HAP-1 (cell line): ENCODE results near the gene CHAD.

Source experiments
- DNase-seq, 2 experiments: peaks; one replicate each; pipeline ENCODE4 v3.0.0-alpha.2; 2016 to 2020; ENCODE audit warnings: low spot score in 2 of 2
- H3K27me3 ChIP-seq: fragments of 250-450 bp; sonication (Bioruptor Pico); 2 replicates; pipeline ENCODE4 v1.5.1; 2020; ENCODE audit warnings: low read depth, mild to moderate bottlenecking, moderate library complexity
- H3K36me3 ChIP-seq: fragments of 250-450 bp; sonication (Bioruptor Pico); replicated peaks from 2 replicates; pipeline ENCODE4 v1.5.1; 2020; ENCODE audit warnings: mild to moderate bottlenecking
- H3K4me1 ChIP-seq: fragments of 250-450 bp; sonication (Bioruptor Pico); 2 replicates; pipeline ENCODE4 v1.5.1; 2020; ENCODE audit warnings: mild to moderate bottlenecking
- H3K4me3 ChIP-seq: fragments of 250-450 bp; sonication (Bioruptor Pico); 2 replicates; pipeline ENCODE4 v1.5.1; 2020; ENCODE audit warnings: mild to moderate bottlenecking, moderate library complexity
- H3K9me3 ChIP-seq: fragments of 250-450 bp; sonication (Bioruptor Pico); 2 replicates; pipeline ENCODE4 v1.5.1; 2020; ENCODE audit warnings: mild to moderate bottlenecking, moderate library complexity
- in situ Hi-C: fragments of 300-500 bp; cut with MboI; formaldehyde crosslinking; loops from 3 replicates; pipeline ENCODE4 v1.14.3; 2020; ENCODE audit warnings: low sequenced_read_pairs, inconsistent platforms, mixed read lengths

The CHAD gene

GRCh38 chr17:50484386-50485155 lies 15.9 kb upstream of the CHAD start:
- H3K4me1 ChIP-seq, result 0 out of 2 replicates have a peak, but pooled peaks cover 2% of the 10 kb centered on the region
- no peaks in the 10 kb centered on the region for H3K9me3 ChIP-seq
- no peak overlapping the region for H3K4me3 ChIP-seq
- H3K36me3 ChIP-seq, result peaks cover 51% of the 10 kb centered on the region
- in situ Hi-C loops, result loop anchor here (10.0 kb wide), 1 partner anchor 140 kb away; no protein-coding TSS in a partner anchor
- no peaks in the 10 kb centered on the region for H3K27me3 ChIP-seq
- DNase-seq, result no peak

DNA sequence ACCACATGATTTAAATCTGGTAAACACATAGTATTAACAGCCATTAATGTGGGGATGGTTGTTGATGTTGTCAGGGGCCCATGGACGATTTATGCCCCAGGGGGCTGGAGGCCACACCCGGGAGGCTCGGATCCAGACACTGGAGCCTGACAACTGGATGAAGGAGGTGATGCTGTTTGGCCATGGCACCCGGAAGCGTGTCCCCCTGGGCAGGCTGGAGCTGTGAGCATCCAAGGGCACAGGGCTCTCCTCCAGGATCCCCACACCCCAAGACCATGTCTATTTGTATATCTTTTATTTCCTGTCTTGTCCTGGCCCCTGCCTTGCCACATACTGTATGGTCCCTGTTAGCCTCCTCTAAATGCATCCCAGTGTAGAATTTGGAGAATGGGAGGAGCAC lies 14.6 kb upstream of the CHAD start:
- H3K4me3 ChIP-seq, result no peak overlapping the region
- H3K9me3 ChIP-seq, result no peaks in the 10 kb centered on the region
- in situ Hi-C loops, result loop anchor here (10.0 kb wide), 1 partner anchor 142 kb away; no protein-coding TSS in a partner anchor
- peaks cover 51% of the 10 kb centered on the region for H3K36me3 ChIP-seq
- no peak for DNase-seq
- no peaks in the 10 kb centered on the region for H3K27me3 ChIP-seq
- H3K4me1 ChIP-seq, result peaks cover 5% of the 10 kb centered on the region; the same call in 1 of the 2 replicates

DNA sequence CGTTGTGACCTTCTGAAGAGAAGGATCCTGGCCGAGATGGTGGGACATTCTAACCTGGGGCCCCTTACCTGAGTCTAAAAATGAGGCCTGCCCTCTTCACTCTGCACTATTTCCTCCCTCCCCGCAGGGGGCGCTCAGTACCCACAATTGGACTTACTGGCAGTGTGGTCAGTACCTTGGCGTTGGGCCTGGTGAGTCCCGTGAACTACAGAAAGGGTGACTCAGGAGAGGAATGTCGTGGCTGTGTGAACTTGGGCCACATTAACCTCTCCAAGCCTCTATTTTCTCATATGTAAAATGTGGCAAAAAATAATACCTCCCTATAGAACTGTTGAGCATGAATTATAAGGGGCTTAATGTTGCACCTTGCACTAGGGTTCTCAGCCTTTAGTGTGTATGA lies 13.8 kb upstream of the CHAD start:
- in situ Hi-C loops, result loop anchor here (10.0 kb wide), 1 partner anchor 142 kb away; no protein-coding TSS in a partner anchor

DNA sequence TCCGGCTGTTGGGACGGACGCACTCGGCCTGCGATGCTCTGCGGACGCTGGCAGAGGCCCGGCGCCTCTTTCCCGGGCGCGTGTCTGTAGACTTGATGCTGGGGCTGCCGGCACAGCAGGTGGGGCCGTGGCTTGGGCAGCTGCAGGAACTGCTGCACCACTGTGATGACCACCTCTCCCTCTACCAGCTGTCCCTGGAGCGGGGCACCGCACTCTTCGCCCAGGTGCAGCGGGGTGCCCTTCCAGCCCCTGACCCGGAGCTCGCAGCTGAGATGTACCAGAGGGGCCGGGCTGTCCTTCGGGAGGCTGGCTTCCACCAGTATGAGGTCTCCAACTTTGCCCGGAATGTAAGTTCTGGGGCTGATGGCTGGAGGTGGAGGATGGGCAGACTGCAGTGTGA lies 13.4 kb upstream of the CHAD start:
- in situ Hi-C loops, result loop anchor here (10.0 kb wide), 1 partner anchor 143 kb away; no protein-coding TSS in a partner anchor
- Histone ChIP-seq H3K4me3 (no peak overlapping the region), H3K9me3 (no peaks in the 10 kb centered on the region), H3K4me1 (peaks cover 6% of the 10 kb centered on the region; the same call in 1 of the 2 replicates), H3K27me3 (no peaks in the 10 kb centered on the region), H3K36me3 (peaks cover 51% of the 10 kb centered on the region)
- DNase-seq, result no peak

More for the DNA sequence above, 13.8 kb upstream of the CHAD start:
- Histone ChIP-seq H3K27me3 (no peaks in the 10 kb centered on the region), H3K36me3 (peaks cover 51% of the 10 kb centered on the region), H3K4me3 (no peak overlapping the region), H3K4me1 (peaks cover 6% of the 10 kb centered on the region; the same call in 1 of the 2 replicates), H3K9me3 (no peaks in the 10 kb centered on the region)
- DNase-seq, result peak; percentile 64 to 90

- DNase-seq, result no peak
- in situ Hi-C loops, result loop anchor here (10.0 kb wide), 1 partner anchor 143 kb away; no protein-coding TSS in a partner anchor
- H3K36me3 ChIP-seq, result peaks cover 51% of the 10 kb centered on the region
- H3K9me3 ChIP-seq, result no peaks in the 10 kb centered on the region
- no peak overlapping the region for H3K4me3 ChIP-seq
- H3K27me3 ChIP-seq, result no peaks in the 10 kb centered on the region
- peaks cover 6% of the 10 kb centered on the region; the same call in 1 of the 2 replicates for H3K4me1 ChIP-seq
Measured at GRCh38 chr17:50481648-50482047, 13.0 kb upstream of the CHAD start.

DNA sequence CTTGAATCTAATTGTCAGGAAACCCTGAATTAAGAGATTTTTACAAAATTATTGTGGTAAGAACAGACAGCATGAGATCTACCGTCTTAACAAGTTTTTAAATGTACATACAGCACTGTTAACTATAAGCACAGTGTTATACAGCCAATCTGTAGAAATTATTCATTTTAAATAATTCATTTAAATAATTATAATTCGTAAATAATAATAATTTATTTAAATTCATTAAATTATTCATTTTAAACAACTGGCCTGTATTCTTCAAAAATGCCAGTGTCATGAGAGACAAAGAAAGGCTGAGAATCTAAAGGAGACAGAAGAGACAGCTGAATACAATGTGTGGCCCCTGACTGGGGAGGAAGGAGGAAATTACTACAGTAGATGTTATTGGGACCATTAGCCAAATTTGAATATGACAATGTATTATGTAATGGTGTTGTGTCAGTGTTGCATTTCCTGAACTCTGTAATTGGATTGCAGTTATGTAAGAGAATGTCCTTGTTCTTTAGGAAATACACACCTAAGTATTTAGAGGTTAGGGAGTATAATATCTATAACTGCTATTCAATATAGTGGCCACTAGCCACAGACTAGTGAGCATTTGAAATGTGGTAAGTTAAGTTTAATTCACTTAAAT lies 12.3 kb upstream of the CHAD start:
- Histone ChIP-seq H3K9me3 (no peaks in the 10 kb centered on the region), H3K4me1 (peaks cover 6% of the 10 kb centered on the region; the same call in 1 of the 2 replicates), H3K36me3 (peaks cover 51% of the 10 kb centered on the region), H3K27me3 (no peaks in the 10 kb centered on the region), H3K4me3 (no peak overlapping the region)
- DNase-seq, result no peak
- in situ Hi-C loops, result loop anchor here (10.0 kb wide), 1 partner anchor 144 kb away; no protein-coding TSS in a partner anchor

- Histone ChIP-seq H3K36me3 (peaks cover 44% of the 10 kb centered on the region), H3K9me3 (no peaks in the 10 kb centered on the region), H3K4me1 (peaks cover 6% of the 10 kb centered on the region; the same call in 1 of the 2 replicates), H3K27me3 (no peaks in the 10 kb centered on the region), H3K4me3 (peak overlapping the region; percentile 51; the same call in 1 of the 2 replicates)
- DNase-seq, result no peak
- in situ Hi-C loops, result loop anchor here (10.0 kb wide), 1 partner anchor 145 kb away; no protein-coding TSS in a partner anchor
Measured at GRCh38 chr17:50480142-50480764, 11.6 kb upstream of the CHAD start.

GRCh38 chr17:50479522-50480141 lies 11.0 kb upstream of the CHAD start:
- H3K4me3 ChIP-seq, result peak overlapping the region; percentile 51
- DNase-seq, result peak; percentile 81 to 89
- H3K36me3 ChIP-seq, result peaks cover 39% of the 10 kb centered on the region
- H3K27me3 ChIP-seq, result no peaks in the 10 kb centered on the region
- peaks cover 6% of the 10 kb centered on the region; the same call in 1 of the 2 replicates for H3K4me1 ChIP-seq
- in situ Hi-C loops, result loop anchor here (10.0 kb wide), 1 partner anchor 145 kb away; no protein-coding TSS in a partner anchor
- H3K9me3 ChIP-seq, result no peaks in the 10 kb centered on the region

DNA sequence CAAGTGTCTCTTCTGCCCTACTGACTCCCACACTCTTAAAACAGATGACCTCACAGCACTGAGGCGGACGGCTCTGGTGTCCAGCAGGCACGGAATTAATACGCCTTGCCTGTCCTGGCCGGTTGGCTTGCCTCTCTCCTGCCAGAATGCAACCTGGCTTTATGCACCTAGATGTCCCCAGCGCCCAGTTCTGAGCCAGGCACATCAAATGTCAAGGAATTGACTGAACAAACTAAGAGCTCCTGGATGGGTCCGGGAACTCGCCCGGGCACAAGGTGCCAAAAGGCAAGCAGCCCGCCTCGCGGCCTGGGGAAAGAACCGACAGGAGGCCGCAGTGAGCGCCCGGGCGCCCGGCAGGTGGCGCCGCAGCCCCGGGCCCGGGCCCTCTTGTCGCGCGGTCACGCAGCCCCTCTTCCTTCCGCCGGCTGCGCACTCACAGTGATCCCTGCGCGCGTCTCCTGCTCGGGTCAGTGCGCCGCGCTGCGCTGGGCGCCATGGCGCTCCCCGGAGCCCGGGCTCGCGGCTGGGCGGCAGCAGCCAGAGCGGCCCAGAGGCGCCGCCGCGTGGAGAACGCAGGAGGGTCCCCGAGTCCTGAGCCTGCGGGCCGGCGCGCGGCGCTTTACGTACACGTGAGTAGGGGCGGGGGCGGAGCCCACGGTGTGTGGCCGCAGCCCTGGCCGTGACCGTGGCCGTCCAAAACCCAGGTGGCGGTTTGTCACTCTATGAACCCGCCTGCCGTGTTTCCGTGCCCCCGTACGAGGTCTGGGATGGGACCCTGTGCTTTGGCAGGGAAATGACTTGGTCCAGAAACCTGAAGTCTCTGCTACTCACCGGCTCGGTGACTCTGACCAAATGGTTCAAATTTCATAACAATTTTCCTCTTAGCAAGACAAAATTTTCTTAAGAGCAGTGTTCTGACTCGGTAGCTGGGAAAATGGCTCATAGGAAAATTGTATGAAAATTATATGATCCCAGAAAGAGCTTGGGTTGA lies 10.0 kb upstream of the CHAD start, which contains the start of gene RSAD1:
RSAD1 (plus strand) TSS at position 470 of the 991 bp plus-strand sequence; CDS start at position 495, 25 bp downstream.
- peak; percentile 84 to 89 for DNase-seq
- Histone ChIP-seq H3K4me1 (peaks cover 6% of the 10 kb centered on the region; the same call in 1 of the 2 replicates), H3K4me3 (peak within 1 kb of the TSS; percentile 51), H3K9me3 (no peaks in the 10 kb centered on the region), H3K27me3 (no peaks in the 10 kb centered on the region), H3K36me3 (peaks cover 30% of the 10 kb centered on the region)
- in situ Hi-C loops, result no loop called here

GRCh38 chr17:50477976-50478375 lies 9.3 kb upstream of the CHAD start:
- peak overlapping the region; percentile 51 for H3K4me3 ChIP-seq
- in situ Hi-C loops, result no loop called here
- DNase-seq, result no peak

DNA sequence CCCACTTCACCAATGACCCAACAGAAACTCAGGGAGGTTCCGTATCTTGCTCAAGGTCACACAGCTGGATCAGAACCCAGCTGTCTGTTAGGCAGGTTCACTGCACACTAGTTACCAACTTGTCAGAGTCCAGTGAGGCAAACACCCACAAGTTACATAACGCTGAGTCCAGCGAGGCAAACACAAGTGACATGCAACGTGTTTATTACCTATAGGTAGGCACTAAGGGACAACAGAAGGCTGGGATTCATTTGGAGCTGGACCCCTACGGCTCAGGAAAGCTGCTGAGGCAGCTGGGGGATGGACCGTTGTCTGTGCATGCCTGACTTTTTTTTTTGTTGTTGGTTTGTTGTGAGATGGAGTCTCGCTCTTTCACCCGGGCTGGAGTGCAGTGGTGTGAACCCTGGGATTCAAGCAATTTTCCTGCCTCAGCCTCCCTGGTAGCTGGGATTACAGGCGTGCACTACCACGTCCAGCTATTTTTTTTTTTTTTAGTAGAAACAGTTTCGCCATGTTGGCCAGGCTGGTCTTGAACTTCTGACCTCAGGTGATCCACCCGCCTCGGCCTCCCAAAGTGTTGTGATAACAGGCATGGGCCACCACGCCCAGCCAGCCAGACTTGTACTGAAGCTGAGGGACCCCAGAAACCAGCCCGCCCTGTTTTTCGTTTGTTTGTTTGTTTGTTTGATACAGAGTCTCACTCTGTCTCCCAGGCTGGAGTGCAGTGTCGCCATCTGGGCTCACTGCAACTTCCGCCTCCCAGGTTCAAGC lies 8.1 kb upstream of the CHAD start:
- in situ Hi-C loops, result no loop called here
- no peaks in the 10 kb centered on the region for H3K27me3 ChIP-seq
- DNase-seq, result no peak
- H3K4me3 ChIP-seq, result no peak overlapping the region
- H3K36me3 ChIP-seq, result peaks cover 13% of the 10 kb centered on the region
- peaks cover 6% of the 10 kb centered on the region; the same call in 1 of the 2 replicates for H3K4me1 ChIP-seq
- H3K9me3 ChIP-seq, result no peaks in the 10 kb centered on the region

More at GRCh38 chr17:50477976-50478375, 9.3 kb upstream of the CHAD start:
- Histone ChIP-seq H3K27me3 (no peaks in the 10 kb centered on the region), H3K36me3 (peaks cover 24% of the 10 kb centered on the region), H3K9me3 (no peaks in the 10 kb centered on the region), H3K4me1 (peaks cover 6% of the 10 kb centered on the region; the same call in 1 of the 2 replicates)
